Keratinocyte (primary cell): ENCODE data around the gene MYEF2.

Experiments used
- EZH2 ChIP-seq: IDR thresholded peaks from one replicate; pipeline ENCODE4 v1.6.1; 2012; ENCODE audit warnings: inconsistent platforms, mild to moderate bottlenecking, low read length, moderate library complexity
- TF ChIP-seq, protein P1 (sequence below), 3 experiments: IDR thresholded peaks in 1 of 3; conservative IDR thresholded peaks in 1 of 3; optimal IDR thresholded peaks in 1 of 3; 2 replicates in 2 of 3; 3 replicates in 1 of 3; pipeline versions ENCODE3 to v1.5.1; 2011; ENCODE audit warnings: low read length in 3 of 3, mild to moderate bottlenecking in 3 of 3, moderate library complexity in 2 of 3, control low read depth in 1 of 3, inconsistent platforms in 1 of 3; ENCODE audit not compliant: insufficient read depth in 2 of 3; ENCODE audit errors: extremely low read depth in 1 of 3

DNA sequence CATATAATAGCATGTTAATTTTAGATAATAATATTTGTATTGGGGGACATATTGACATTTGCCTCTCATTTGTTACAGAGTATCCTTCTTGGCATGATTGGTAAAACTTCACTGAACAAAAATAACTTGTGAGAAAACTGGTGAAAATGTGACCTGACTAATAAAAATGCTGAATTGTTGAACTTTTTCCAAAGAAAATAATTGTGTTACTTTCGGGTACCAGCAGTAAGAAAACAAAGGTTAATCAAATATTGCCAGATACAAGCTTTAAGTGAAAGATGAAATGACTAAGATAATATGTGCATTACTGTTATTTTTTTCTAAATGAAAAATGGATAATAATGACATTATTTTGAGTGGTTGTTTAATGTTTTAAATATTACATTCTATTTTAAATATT lies 43.2 kb upstream of the MYEF2 start:
- TF ChIP-seq, protein P1, sequence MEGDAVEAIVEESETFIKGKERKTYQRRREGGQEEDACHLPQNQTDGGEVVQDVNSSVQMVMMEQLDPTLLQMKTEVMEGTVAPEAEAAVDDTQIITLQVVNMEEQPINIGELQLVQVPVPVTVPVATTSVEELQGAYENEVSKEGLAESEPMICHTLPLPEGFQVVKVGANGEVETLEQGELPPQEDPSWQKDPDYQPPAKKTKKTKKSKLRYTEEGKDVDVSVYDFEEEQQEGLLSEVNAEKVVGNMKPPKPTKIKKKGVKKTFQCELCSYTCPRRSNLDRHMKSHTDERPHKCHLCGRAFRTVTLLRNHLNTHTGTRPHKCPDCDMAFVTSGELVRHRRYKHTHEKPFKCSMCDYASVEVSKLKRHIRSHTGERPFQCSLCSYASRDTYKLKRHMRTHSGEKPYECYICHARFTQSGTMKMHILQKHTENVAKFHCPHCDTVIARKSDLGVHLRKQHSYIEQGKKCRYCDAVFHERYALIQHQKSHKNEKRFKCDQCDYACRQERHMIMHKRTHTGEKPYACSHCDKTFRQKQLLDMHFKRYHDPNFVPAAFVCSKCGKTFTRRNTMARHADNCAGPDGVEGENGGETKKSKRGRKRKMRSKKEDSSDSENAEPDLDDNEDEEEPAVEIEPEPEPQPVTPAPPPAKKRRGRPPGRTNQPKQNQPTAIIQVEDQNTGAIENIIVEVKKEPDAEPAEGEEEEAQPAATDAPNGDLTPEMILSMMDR (optimal IDR thresholded peaks at IDR 0.05 in 1 of 3, IDR thresholded peaks at IDR 0.05 in 1 of 3, conservative IDR thresholded peaks at IDR 0.05 in 1 of 3; ENCODE audit: extremely low read depth in 1 of 3, insufficient read depth in 2 of 3, low read length in 3 of 3) = no peak
- no peak for TF ChIP-seq EZH2
